Measurements from ENCODE around the gene RAX. TPM values are rescaled to one million over a fixed set of nuclear protein-coding genes. Genes with fewer than 3 reads are reported as not detected.

RAX gene
- polyA plus RNA-seq, 1 donor (not counting 4 experiments of a cell fraction or from before 2014, with no cell fraction given), result not detected

- H2AFZ ChIP-seq (ENCODE audit: control insufficient read depth, low read length), result no peak overlapping the region
- no peak for FAIRE-seq
- no peaks in the 10 kb centered on the region for H4K20me1 ChIP-seq (ENCODE audit: control insufficient read depth, extremely low read depth, insufficient read depth, low read length)
- no peaks in the 10 kb centered on the region for H3K9me3 ChIP-seq (ENCODE audit: control insufficient read depth, low read depth, low read length)
- no peaks in the 10 kb centered on the region for H3K4me1 ChIP-seq (ENCODE audit: control insufficient read depth, extremely low read depth, insufficient read depth, low read length)
- H3K9ac ChIP-seq (ENCODE audit: control insufficient read depth, extremely low read depth, insufficient read depth, low read length), result no peak overlapping the region
- H3K9me1 ChIP-seq (ENCODE audit: control insufficient read depth, extremely low read depth, insufficient read depth, low read length), result no peaks in the 10 kb centered on the region
- H3K27me3 ChIP-seq (ENCODE audit: control insufficient read depth, extremely low read depth, insufficient read depth, low read length), result peaks cover 19% of the 10 kb centered on the region
- no peak overlapping the region for H3K4me2 ChIP-seq (ENCODE audit: control insufficient read depth, extremely low read depth, insufficient read depth, low read depth, low read length)
- no peaks in the 10 kb centered on the region for H3K36me3 ChIP-seq (ENCODE audit: control insufficient read depth in 2 of 2, extremely low read depth in 1 of 2, insufficient read depth in 2 of 2, low read length in 2 of 2)
- TF ChIP-seq EZH2 (IDR thresholded peaks at IDR 0.05; ENCODE audit: low read length), result no peak
- TF ChIP-seq, protein P1, sequence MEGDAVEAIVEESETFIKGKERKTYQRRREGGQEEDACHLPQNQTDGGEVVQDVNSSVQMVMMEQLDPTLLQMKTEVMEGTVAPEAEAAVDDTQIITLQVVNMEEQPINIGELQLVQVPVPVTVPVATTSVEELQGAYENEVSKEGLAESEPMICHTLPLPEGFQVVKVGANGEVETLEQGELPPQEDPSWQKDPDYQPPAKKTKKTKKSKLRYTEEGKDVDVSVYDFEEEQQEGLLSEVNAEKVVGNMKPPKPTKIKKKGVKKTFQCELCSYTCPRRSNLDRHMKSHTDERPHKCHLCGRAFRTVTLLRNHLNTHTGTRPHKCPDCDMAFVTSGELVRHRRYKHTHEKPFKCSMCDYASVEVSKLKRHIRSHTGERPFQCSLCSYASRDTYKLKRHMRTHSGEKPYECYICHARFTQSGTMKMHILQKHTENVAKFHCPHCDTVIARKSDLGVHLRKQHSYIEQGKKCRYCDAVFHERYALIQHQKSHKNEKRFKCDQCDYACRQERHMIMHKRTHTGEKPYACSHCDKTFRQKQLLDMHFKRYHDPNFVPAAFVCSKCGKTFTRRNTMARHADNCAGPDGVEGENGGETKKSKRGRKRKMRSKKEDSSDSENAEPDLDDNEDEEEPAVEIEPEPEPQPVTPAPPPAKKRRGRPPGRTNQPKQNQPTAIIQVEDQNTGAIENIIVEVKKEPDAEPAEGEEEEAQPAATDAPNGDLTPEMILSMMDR (optimal IDR thresholded peaks at IDR 0.05 in 1 of 3, IDR thresholded peaks at IDR 0.05 in 1 of 3, conservative IDR thresholded peaks at IDR 0.05 in 1 of 3; ENCODE audit: extremely low read depth in 1 of 3, insufficient read depth in 2 of 3, low read length in 3 of 3), result no peak
- H3K4me3 ChIP-seq (ENCODE audit: control insufficient read depth in 2 of 3, extremely low read depth in 1 of 3, insufficient read depth in 2 of 3, low read depth in 1 of 3, low read length in 3 of 3), result no peak overlapping the region
- no peak overlapping the region for H3K27ac ChIP-seq (ENCODE audit: control insufficient read depth, insufficient read depth, low read length)
- no peak for DNase-seq (ENCODE audit: low read depth, low spot score)
- dilution Hi-C loops (cut with MboI; ENCODE audit: extremely low pct_ligation_motif_present, low sequenced_read_pairs), result no loop called here
- H3K79me2 ChIP-seq (ENCODE audit: control insufficient read depth, insufficient read depth, low read length), result no peaks in the 10 kb centered on the region
Observed at GRCh38 chr18:59293317-59293716, 20.1 kb upstream of the RAX start.

DNA sequence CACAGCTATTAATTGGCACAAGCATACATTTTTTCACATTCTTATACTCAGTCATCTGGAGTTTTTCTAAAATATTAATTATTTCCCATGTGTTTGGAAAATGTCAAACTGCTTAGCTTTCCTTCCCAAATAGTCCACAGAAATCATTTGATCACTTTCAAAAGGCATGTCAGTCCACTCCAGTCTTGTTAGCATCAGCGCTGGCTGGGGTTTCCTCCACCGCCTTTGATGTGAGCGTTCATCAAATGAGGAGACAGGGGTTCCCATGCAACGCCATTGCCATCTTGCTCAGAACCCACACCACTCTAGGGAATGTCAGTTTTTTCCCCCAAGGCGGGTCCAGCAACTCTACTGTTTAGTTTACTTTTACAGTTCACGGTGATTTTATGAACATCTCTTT lies 13.1 kb upstream of the RAX start:
- Histone ChIP-seq H3K9ac (ENCODE audit: control insufficient read depth, extremely low read depth, insufficient read depth, low read length) (no peak overlapping the region), H3K4me2 (ENCODE audit: control insufficient read depth, extremely low read depth, insufficient read depth, low read depth, low read length) (no peak overlapping the region), H3K36me3 (ENCODE audit: control insufficient read depth in 2 of 2, extremely low read depth in 1 of 2, insufficient read depth in 2 of 2, low read length in 2 of 2) (no peaks in the 10 kb centered on the region), H3K79me2 (ENCODE audit: control insufficient read depth, insufficient read depth, low read length) (no peaks in the 10 kb centered on the region), H4K20me1 (ENCODE audit: control insufficient read depth, extremely low read depth, insufficient read depth, low read length) (no peaks in the 10 kb centered on the region), H3K4me3 (ENCODE audit: control insufficient read depth in 2 of 3, extremely low read depth in 1 of 3, insufficient read depth in 2 of 3, low read depth in 1 of 3, low read length in 3 of 3) (no peak overlapping the region), H3K4me1 (ENCODE audit: control insufficient read depth, extremely low read depth, insufficient read depth, low read length) (no peaks in the 10 kb centered on the region), H3K27ac (ENCODE audit: control insufficient read depth, insufficient read depth, low read length) (no peak overlapping the region), H2AFZ (ENCODE audit: control insufficient read depth, low read length) (no peak overlapping the region), H3K9me1 (ENCODE audit: control insufficient read depth, extremely low read depth, insufficient read depth, low read length) (no peaks in the 10 kb centered on the region), H3K9me3 (ENCODE audit: control insufficient read depth, low read depth, low read length) (no peaks in the 10 kb centered on the region), H3K27me3 (ENCODE audit: control insufficient read depth, extremely low read depth, insufficient read depth, low read length) (peaks cover 39% of the 10 kb centered on the region)
- DNase-seq (ENCODE audit: low read depth, low spot score), result no peak
- dilution Hi-C loops (cut with MboI; ENCODE audit: extremely low pct_ligation_motif_present, low sequenced_read_pairs), result no loop called here
- FAIRE-seq, result no peak
- TF ChIP-seq EZH2 (IDR thresholded peaks at IDR 0.05; ENCODE audit: low read length), result no peak
- TF ChIP-seq, protein P1 (optimal IDR thresholded peaks at IDR 0.05 in 1 of 3, IDR thresholded peaks at IDR 0.05 in 1 of 3, conservative IDR thresholded peaks at IDR 0.05 in 1 of 3; ENCODE audit: extremely low read depth in 1 of 3, insufficient read depth in 2 of 3, low read length in 3 of 3), result no peak

All from keratinocyte (primary cell).